IMR-90 (cell line): ENCODE data around the gene CNTFR.

Experiments
- BHLHE40 ChIP-seq: fragments of 150-350 bp; IDR thresholded peaks from 2 replicates; pipeline ENCODE4 v1.6.1; 2016; ENCODE audit warnings: mild to moderate bottlenecking, low read depth, low read length
- CEBPB ChIP-seq: IDR thresholded peaks from 2 replicates; pipeline ENCODE4 v1.6.1; 2012; ENCODE audit warnings: low read depth, low read length, improper control_type of control experiment
- CHD1 ChIP-seq: IDR thresholded peaks from 2 replicates; pipeline ENCODE4 v1.6.1; 2012; ENCODE audit warnings: low read depth, low read length, improper control_type of control experiment
- FOS ChIP-seq: fragments of 150-350 bp; IDR thresholded peaks from 2 replicates; pipeline ENCODE4 v1.6.1; 2016; ENCODE audit warnings: low read depth, low read length
- MXI1 ChIP-seq: IDR thresholded peaks from 2 replicates; pipeline ENCODE4 v1.6.1; 2012; ENCODE audit warnings: low read depth, mild to moderate bottlenecking, low read length, moderate library complexity, borderline replicate concordance
- NFE2L2 ChIP-seq: fragments of 150-350 bp; IDR thresholded peaks from 2 replicates; pipeline ENCODE4 v1.6.1; 2016; ENCODE audit warnings: low read depth, mild to moderate bottlenecking, low read length
- POLR2A ChIP-seq: IDR thresholded peaks from 2 replicates; pipeline ENCODE4 v1.6.1; 2012; ENCODE audit warnings: mild to moderate bottlenecking, low read depth, low read length
- RAD21 ChIP-seq: IDR thresholded peaks from 2 replicates; pipeline ENCODE4 v1.6.1; 2012; ENCODE audit warnings: low read length, improper control_type of control experiment
- RFX5 ChIP-seq: IDR thresholded peaks from 2 replicates; pipeline ENCODE4 v1.8.0; 2012; ENCODE audit warnings: low read depth, mild to moderate bottlenecking, low read length, moderate library complexity
- SMC3 ChIP-seq: fragments of 150-350 bp; IDR thresholded peaks from 2 replicates; pipeline ENCODE4 v1.6.1; 2016; ENCODE audit warnings: low read depth, mild to moderate bottlenecking, antibody characterized with exemption, low read length, moderate library complexity
- TF ChIP-seq, protein P1 (sequence below): conservative IDR thresholded peaks from 2 replicates; pipeline ENCODE4 v1.5.1; 2012; ENCODE audit warnings: mild to moderate bottlenecking, low read depth, low read length, improper control_type of control experiment
- TF ChIP-seq, protein P2 (sequence below): fragments of 150-350 bp; IDR thresholded peaks from 2 replicates; pipeline ENCODE4 v1.6.1; 2017; ENCODE audit warnings: mild to moderate bottlenecking, antibody characterized with exemption, low read length, low read depth

DNA sequence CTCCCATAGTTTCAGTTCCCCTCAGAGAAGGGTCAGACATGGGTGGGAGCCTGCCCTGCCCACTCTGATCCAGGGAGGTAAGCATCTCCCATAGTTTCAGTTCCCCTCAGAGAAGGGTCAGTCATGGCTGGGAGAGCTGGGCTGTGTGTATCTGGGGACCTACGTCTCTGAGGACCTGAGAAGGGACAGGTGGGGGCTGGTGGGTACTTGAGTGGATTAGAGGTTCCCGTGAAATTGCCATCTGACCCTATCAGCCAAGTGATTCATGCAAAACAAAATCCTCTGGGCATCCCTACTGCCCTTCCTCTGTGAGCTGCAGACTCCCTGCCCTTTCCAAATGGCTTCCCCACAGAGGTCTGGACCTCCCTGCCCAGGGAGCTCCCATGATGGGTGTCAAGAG lies 70.6 kb downstream of the CNTFR start:
- TF ChIP-seq, protein P1, sequence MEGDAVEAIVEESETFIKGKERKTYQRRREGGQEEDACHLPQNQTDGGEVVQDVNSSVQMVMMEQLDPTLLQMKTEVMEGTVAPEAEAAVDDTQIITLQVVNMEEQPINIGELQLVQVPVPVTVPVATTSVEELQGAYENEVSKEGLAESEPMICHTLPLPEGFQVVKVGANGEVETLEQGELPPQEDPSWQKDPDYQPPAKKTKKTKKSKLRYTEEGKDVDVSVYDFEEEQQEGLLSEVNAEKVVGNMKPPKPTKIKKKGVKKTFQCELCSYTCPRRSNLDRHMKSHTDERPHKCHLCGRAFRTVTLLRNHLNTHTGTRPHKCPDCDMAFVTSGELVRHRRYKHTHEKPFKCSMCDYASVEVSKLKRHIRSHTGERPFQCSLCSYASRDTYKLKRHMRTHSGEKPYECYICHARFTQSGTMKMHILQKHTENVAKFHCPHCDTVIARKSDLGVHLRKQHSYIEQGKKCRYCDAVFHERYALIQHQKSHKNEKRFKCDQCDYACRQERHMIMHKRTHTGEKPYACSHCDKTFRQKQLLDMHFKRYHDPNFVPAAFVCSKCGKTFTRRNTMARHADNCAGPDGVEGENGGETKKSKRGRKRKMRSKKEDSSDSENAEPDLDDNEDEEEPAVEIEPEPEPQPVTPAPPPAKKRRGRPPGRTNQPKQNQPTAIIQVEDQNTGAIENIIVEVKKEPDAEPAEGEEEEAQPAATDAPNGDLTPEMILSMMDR = no peak
- TF ChIP-seq POLR2A = no peak
- no peak for TF ChIP-seq BHLHE40
- TF ChIP-seq, protein P2, sequence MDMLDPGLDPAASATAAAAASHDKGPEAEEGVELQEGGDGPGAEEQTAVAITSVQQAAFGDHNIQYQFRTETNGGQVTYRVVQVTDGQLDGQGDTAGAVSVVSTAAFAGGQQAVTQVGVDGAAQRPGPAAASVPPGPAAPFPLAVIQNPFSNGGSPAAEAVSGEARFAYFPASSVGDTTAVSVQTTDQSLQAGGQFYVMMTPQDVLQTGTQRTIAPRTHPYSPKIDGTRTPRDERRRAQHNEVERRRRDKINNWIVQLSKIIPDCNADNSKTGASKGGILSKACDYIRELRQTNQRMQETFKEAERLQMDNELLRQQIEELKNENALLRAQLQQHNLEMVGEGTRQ = no peak
- TF ChIP-seq RAD21 = no peak
- TF ChIP-seq CHD1 = no peak
- no peak for TF ChIP-seq MXI1
- TF ChIP-seq CEBPB = no peak
- TF ChIP-seq SMC3 = no peak
- TF ChIP-seq RFX5 = no peak
- no peak for TF ChIP-seq NFE2L2
- no peak for TF ChIP-seq FOS
